Activated B cell treated with CpG ODN at 0.5 μM for 24 hours (primary cell): Measurements from ENCODE around the gene MFAP4. TPM values are rescaled to one million over a fixed set of nuclear protein-coding genes. Genes with fewer than 3 reads are reported as not detected.

Source experiments
- ATAC-seq: fragments of 200-7000 bp; cut with Tn5 transposase; one replicate; pipeline ENCODE4 v1.10.0; 2021; ENCODE audit warnings: low read depth, mild to moderate bottlenecking, moderate library complexity
- CTCF ChIA-PET: fragments of 350-600 bp; sonication (Branson Sonifier 250); formaldehyde crosslinking; loops from one replicate; lab custom pipeline; 2021; ENCODE audit warnings: antibody characterized with exemption; lab: Charles Lee
- POLR2A ChIA-PET: fragments of 350-600 bp; sonication (Branson Sonifier 250); formaldehyde crosslinking; loops from one replicate; lab custom pipeline; 2021; ENCODE audit warnings: antibody characterized with exemption; lab: Charles Lee
- DNase-seq: peaks from one replicate; pipeline ENCODE4 v3.0.0; 2022
- H3K27ac Mint-ChIP-seq: one replicate; pipeline ENCODE4 v1.8.0; 2020; ENCODE audit warnings: mixed read lengths
- H3K27me3 Mint-ChIP-seq: one replicate; pipeline ENCODE4 v1.8.0; 2021; ENCODE audit warnings: mixed read lengths
- H3K36me3 Mint-ChIP-seq: one replicate; pipeline ENCODE4 v1.8.0; 2021; ENCODE audit warnings: low read depth, mixed read lengths
- H3K4me1 Mint-ChIP-seq: one replicate; pipeline ENCODE4 v1.8.0; 2021; ENCODE audit warnings: mixed read lengths
- H3K4me3 Mint-ChIP-seq: one replicate; pipeline ENCODE4 v1.8.0; 2020; ENCODE audit warnings: mild to moderate bottlenecking, mixed read lengths
- H3K9me3 Mint-ChIP-seq: one replicate; pipeline ENCODE4 v1.8.0; 2020; ENCODE audit warnings: mixed read lengths
- CTCF ChIP-seq: fragments of 200-600 bp; IDR thresholded peaks from one replicate; pipeline ENCODE4 v1.8.0; 2022; ENCODE audit warnings: antibody characterized with exemption, mild to moderate bottlenecking
- intact Hi-C: fragments of 100-400 bp; cut with micrococcal nuclease; formaldehyde crosslinking; loops from one replicate; pipeline ENCODE4 v1.15.1; 2024
- total RNA-seq: library from RNA; stranded (reverse); gene quantifications from 2 replicates; pipeline ENCODE4 v1.2.3, GENCODE V29; 2022

MFAP4 gene
- total RNA-seq, 1 donor from 2014 or later = not detected

- Mint-ChIP-seq H3K4me1 (peaks cover 5% of the 10 kb centered on the region), H3K36me3 (no peaks in the 10 kb centered on the region), H3K27ac (no peak overlapping the region), H3K9me3 (no peaks in the 10 kb centered on the region), H3K4me3 (peak overlapping the region; percentile 47), H3K27me3 (peaks cover 4% of the 10 kb centered on the region)
- DNase-seq = peak; percentile 11
- POLR2A ChIA-PET = interaction anchor here (2.7 kb wide), 1 partner anchor 17 kb away, joined by 38 read pairs; the partner anchor contains the start of gene MAPK7
- TF ChIP-seq CTCF = no peak
- no peak for ATAC-seq
- intact Hi-C loops = no loop called here
- CTCF ChIA-PET = interaction anchor here (2.9 kb wide), 1 partner anchor 85 kb away, joined by 76 read pairs; no protein-coding TSS in a partner anchor
These were observed 25.7 kb downstream of the MFAP4 start for GRCh38 chr17:19361326-19361725.

GRCh38 chr17:19360772-19361171, 26.2 kb downstream of the MFAP4 start:
- DNase-seq = no peak
- ATAC-seq = no peak
- H3K27me3 Mint-ChIP-seq = peaks cover 4% of the 10 kb centered on the region
- H3K4me1 Mint-ChIP-seq = peaks cover 5% of the 10 kb centered on the region
- ChIA-PET CTCF (no interaction called here), POLR2A (no interaction called here)
- no peak for TF ChIP-seq CTCF
- no peaks in the 10 kb centered on the region for H3K9me3 Mint-ChIP-seq
- H3K27ac Mint-ChIP-seq = no peak overlapping the region
- intact Hi-C loops = no loop called here
- no peaks in the 10 kb centered on the region for H3K36me3 Mint-ChIP-seq
- H3K4me3 Mint-ChIP-seq = no peak overlapping the region

- peaks cover 4% of the 10 kb centered on the region for H3K27me3 Mint-ChIP-seq
- DNase-seq (no peak), ATAC-seq (no peak)
- H3K4me1 Mint-ChIP-seq = peaks cover 5% of the 10 kb centered on the region
- POLR2A ChIA-PET = no interaction called here
- intact Hi-C loops = no loop called here
- CTCF ChIA-PET = interaction anchor here (1.0 kb wide), 1 partner anchor 87 kb away, joined by 3 read pairs; no protein-coding TSS in a partner anchor
- no peak overlapping the region for H3K4me3 Mint-ChIP-seq
- H3K36me3 Mint-ChIP-seq = no peaks in the 10 kb centered on the region
- no peak for TF ChIP-seq CTCF
- no peaks in the 10 kb centered on the region for H3K9me3 Mint-ChIP-seq
- H3K27ac Mint-ChIP-seq = no peak overlapping the region
These were observed 27.1 kb downstream of the MFAP4 start for GRCh38 chr17:19359856-19360255.

GRCh38 chr17:19359151-19359550, 27.8 kb downstream of the MFAP4 start:
- CTCF ChIA-PET = interaction anchor here (1.0 kb wide), 1 partner anchor 88 kb away, joined by 3 read pairs; no protein-coding TSS in a partner anchor
- no peak overlapping the region for H3K27ac Mint-ChIP-seq

GRCh38 chr17:19357761-19358160, 29.2 kb downstream of the MFAP4 start:
- CTCF ChIA-PET = interaction anchor here (0.5 kb wide), 1 partner anchor 237 kb away, joined by 4 read pairs; no protein-coding TSS in a partner anchor
- TF ChIP-seq CTCF = no peak

More at GRCh38 chr17:19359151-19359550, 27.8 kb downstream of the MFAP4 start:
- no peak for TF ChIP-seq CTCF
- no peaks in the 10 kb centered on the region for H3K36me3 Mint-ChIP-seq
- no peaks in the 10 kb centered on the region for H3K9me3 Mint-ChIP-seq
- DNase-seq = no peak
- intact Hi-C loops = no loop called here
- no peak overlapping the region for H3K4me3 Mint-ChIP-seq
- H3K4me1 Mint-ChIP-seq = peaks cover 5% of the 10 kb centered on the region
- POLR2A ChIA-PET = no interaction called here
- peaks cover 5% of the 10 kb centered on the region for H3K27me3 Mint-ChIP-seq
- no peak for ATAC-seq

More at GRCh38 chr17:19357761-19358160, 29.2 kb downstream of the MFAP4 start:
- POLR2A ChIA-PET = no interaction called here
- H3K4me3 Mint-ChIP-seq = no peak overlapping the region
- no peak for DNase-seq
- no peaks in the 10 kb centered on the region for H3K36me3 Mint-ChIP-seq
- no peak for ATAC-seq
- H3K27me3 Mint-ChIP-seq = peaks cover 6% of the 10 kb centered on the region
- intact Hi-C loops = no loop called here
- H3K9me3 Mint-ChIP-seq = no peaks in the 10 kb centered on the region
- no peak overlapping the region for H3K27ac Mint-ChIP-seq
- peaks cover 5% of the 10 kb centered on the region for H3K4me1 Mint-ChIP-seq
